ENCODE measurements around the gene RANBP10. TPM values are rescaled to one million over a fixed set of nuclear protein-coding genes. Genes with fewer than 3 reads are reported as not detected.
"Not testable (repeated sequence)": the region's sequence is repeated elsewhere in the genome, so short reads cannot be mapped to it uniquely, and the experiment has no call there.

The RANBP10 gene
- total RNA-seq, 1 donor from 2014 or later, result 11.4 TPM

GRCh38 chr16:67694611-67695010, 111.7 kb downstream of the RANBP10 start:
- peaks cover 2% of the 10 kb centered on the region for H3K27me3 Mint-ChIP-seq (ENCODE audit: insufficient read depth, low read depth)
- Histone ChIP-seq H3K9ac (no peak overlapping the region), H3K4me1 (no peaks in the 10 kb centered on the region), H3K27me3 (no peaks in the 10 kb centered on the region), H3K36me3 (no peaks in the 10 kb centered on the region), H3K27ac (no peak overlapping the region), H4K20me1 (ENCODE audit: low read depth) (peaks cover 10% of the 10 kb centered on the region), H3K9me3 (ENCODE audit: low read depth) (no peaks in the 10 kb centered on the region), H3K4me2 (no peak overlapping the region), H3F3A (ENCODE audit: low read depth) (no peaks in the 10 kb centered on the region), H2AFZ (replicated peaks) (no peak overlapping the region), H3K79me2 (ENCODE audit: low read depth) (peaks cover 3% of the 10 kb centered on the region), H3K4me3 (no peak overlapping the region)
- no peak for DNase-seq (ENCODE audit: low spot score)
- H3K27ac Mint-ChIP-seq, result no peak overlapping the region
- peaks cover 3% of the 10 kb centered on the region for H3K9me3 Mint-ChIP-seq
- H3K4me3 Mint-ChIP-seq, result no peak overlapping the region
- TF ChIP-seq CTCF (IDR thresholded peaks at IDR 0.05), result no peak
- TF ChIP-seq EZH2 (IDR thresholded peaks at IDR 0.05), result no peak
- TF ChIP-seq EZH2phosphoT487 (IDR thresholded peaks at IDR 0.05), result no peak
- H3K4me1 Mint-ChIP-seq, result no peaks in the 10 kb centered on the region
- H3K36me3 Mint-ChIP-seq, result peaks cover 17% of the 10 kb centered on the region

DNA sequence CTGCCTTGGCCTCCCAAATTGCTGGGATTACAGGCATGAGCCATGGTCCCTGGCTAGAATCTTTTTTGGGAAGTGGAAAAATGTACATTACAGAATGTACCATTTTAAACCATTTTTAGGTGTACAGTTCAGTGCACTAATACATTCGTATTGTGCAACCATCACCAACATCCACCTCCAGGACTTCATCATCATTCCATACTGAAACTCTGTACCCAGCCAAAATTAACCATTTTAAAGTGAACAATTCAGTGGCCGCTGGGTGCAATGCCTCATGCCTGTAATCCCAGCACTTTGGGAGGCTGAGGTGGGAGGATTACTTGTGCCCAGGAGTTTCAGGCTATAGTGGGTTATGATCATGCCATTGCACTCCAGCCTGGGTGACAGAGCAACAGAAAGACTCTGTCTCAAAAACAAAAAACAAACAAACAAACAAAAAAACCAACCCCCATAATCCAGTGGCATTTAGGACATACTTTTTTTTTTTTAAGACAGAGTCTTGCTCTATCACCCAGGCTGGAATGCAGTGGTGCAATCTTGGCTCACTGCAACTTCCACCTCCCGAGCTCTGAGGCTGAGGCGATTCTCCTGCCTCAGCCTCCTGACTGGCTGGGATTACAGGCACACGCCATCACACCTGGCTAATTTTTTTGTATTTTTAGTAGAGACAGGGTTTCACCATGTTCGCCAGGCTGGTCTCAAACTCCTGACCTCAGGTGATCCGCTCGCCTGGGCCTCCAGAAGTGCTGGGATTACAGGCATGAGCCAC, 112.7 kb downstream of the RANBP10 start:
- not testable (repeated sequence) for H3K27me3 ChIP-seq
- peaks cover 15% of the 10 kb centered on the region for H3K36me3 Mint-ChIP-seq

DNA sequence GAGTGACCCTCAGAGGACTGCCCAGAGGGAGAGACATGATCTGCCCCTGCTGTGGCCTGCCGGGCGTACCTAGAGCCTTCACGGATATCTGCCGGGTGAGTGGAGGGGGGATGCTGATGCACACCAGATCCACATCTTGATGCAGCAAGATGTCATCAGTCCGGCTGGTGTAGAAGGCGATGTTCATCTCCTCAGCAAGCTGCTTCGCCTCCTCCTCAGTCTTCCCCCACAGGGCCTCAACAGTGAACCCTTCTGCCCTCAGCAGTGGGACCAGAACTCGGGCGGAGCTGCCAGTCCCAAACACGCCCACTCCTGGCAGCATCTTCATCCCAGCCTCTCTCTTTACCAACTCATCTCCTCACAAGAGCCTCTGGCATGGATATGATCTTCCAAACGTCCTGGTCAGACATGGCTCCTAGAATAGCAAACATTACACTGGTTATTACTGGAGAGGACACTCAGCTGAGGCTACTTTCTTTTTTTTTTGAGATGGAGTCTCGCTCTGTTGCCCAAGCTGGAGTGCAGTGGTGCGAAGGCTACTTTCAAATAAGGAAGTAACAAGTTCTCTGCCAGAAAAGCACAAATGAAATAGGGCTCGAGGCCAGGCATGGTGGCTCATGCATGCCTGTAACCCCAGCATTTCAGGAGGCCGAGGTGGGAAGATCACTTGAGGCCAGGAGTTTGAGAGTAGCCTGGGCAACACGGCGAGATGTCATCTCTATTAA, 120.8 kb downstream of the RANBP10 start:
- H3K36me3 Mint-ChIP-seq, result peaks cover 15% of the 10 kb centered on the region
- H3K4me1 ChIP-seq, result no peaks in the 10 kb centered on the region

More for the DNA sequence above, 112.7 kb downstream of the RANBP10 start:
- not testable (repeated sequence) for H3K4me2 ChIP-seq; H3K27me3 Mint-ChIP-seq (ENCODE audit: insufficient read depth, low read depth); H3K4me3 Mint-ChIP-seq; H3K4me1 ChIP-seq; H3K9me3 Mint-ChIP-seq; H3K36me3 ChIP-seq; DNase-seq (ENCODE audit: low spot score); H3K4me1 Mint-ChIP-seq; H3F3A ChIP-seq (ENCODE audit: low read depth); H4K20me1 ChIP-seq (ENCODE audit: low read depth); H3K27ac ChIP-seq; H3K9me3 ChIP-seq (ENCODE audit: low read depth); H3K4me3 ChIP-seq; H2AFZ ChIP-seq (replicated peaks); H3K79me2 ChIP-seq (ENCODE audit: low read depth); H3K9ac ChIP-seq; H3K27ac Mint-ChIP-seq

More for the DNA sequence above, 120.8 kb downstream of the RANBP10 start:
- H3K9me3 Mint-ChIP-seq, result no peaks in the 10 kb centered on the region
- no peaks in the 10 kb centered on the region for H3K4me1 Mint-ChIP-seq
- no peak overlapping the region for H3K9ac ChIP-seq
- no peak overlapping the region for H3K4me2 ChIP-seq
- no peaks in the 10 kb centered on the region for H3K79me2 ChIP-seq (ENCODE audit: low read depth)
- no peak overlapping the region for H3K4me3 ChIP-seq
- no peaks in the 10 kb centered on the region for H4K20me1 ChIP-seq (ENCODE audit: low read depth)
- no peak for TF ChIP-seq EZH2phosphoT487 (IDR thresholded peaks at IDR 0.05)
- no peak for TF ChIP-seq EZH2 (IDR thresholded peaks at IDR 0.05)
- TF ChIP-seq CTCF (IDR thresholded peaks at IDR 0.05), result no peak
- no peaks in the 10 kb centered on the region for H3K36me3 ChIP-seq
- peak overlapping the region; percentile 21 for H3K27ac Mint-ChIP-seq
- H2AFZ ChIP-seq (replicated peaks), result no peak overlapping the region
- no peak overlapping the region for H3K4me3 Mint-ChIP-seq
- H3F3A ChIP-seq (ENCODE audit: low read depth), result no peaks in the 10 kb centered on the region
- H3K9me3 ChIP-seq (ENCODE audit: low read depth), result no peaks in the 10 kb centered on the region
- DNase-seq (ENCODE audit: low spot score), result no peak
- H3K27ac ChIP-seq, result no peak overlapping the region
- H3K27me3 ChIP-seq, result no peaks in the 10 kb centered on the region
- H3K27me3 Mint-ChIP-seq (ENCODE audit: insufficient read depth, low read depth), result no peaks in the 10 kb centered on the region
